DOHH2 (cell line): ENCODE results near the gene CAMTA1.
A peak's percentile ranks its signal among the peaks of the same experiment; 100 is the strongest.

Source experiments
- H3F3A ChIP-seq: fragments of 200-600 bp; sonication (generic), shearing (Covaris generic); 2 replicates; pipeline ENCODE4 v1.6.0; 2016; ENCODE audit warnings: antibody characterized with exemption, mild to moderate bottlenecking; ENCODE audit not compliant: control insufficient read depth, insufficient read depth
- H3K27ac ChIP-seq: fragments of 200-600 bp; sonication (generic); 2 replicates; pipeline ENCODE4 v1.5.1; 2014; ENCODE audit warnings: low read depth, mild to moderate bottlenecking, low read length, moderate library complexity
- H3K27me3 ChIP-seq: fragments of 200-600 bp; sonication (generic); 2 replicates; pipeline ENCODE4 v1.6.1; 2014; ENCODE audit warnings: mild to moderate bottlenecking, low read length, mixed read lengths; ENCODE audit not compliant: control insufficient read depth
- H3K36me3 ChIP-seq: fragments of 200-600 bp; sonication (generic); 2 replicates; pipeline ENCODE4 v1.6.1; 2014; ENCODE audit warnings: mild to moderate bottlenecking, low read length, moderate library complexity, mixed read lengths; ENCODE audit not compliant: control insufficient read depth
- H3K4me1 ChIP-seq: fragments of 200-600 bp; sonication (generic); 2 replicates; pipeline ENCODE4 v1.6.1; 2014; ENCODE audit warnings: mild to moderate bottlenecking, low read length, mixed read lengths; ENCODE audit not compliant: control insufficient read depth
- H3K4me2 ChIP-seq: fragments of 200-600 bp; sonication (generic); 2 replicates; pipeline ENCODE4 v1.6.0; 2014; ENCODE audit warnings: mild to moderate bottlenecking, low read length, moderate library complexity
- H3K4me3 ChIP-seq: fragments of 200-600 bp; sonication (generic); 2 replicates; pipeline ENCODE4 v1.5.1; 2014; ENCODE audit warnings: mild to moderate bottlenecking, low read length, mixed read lengths
- H3K79me2 ChIP-seq: fragments of 200-600 bp; sonication (generic); 2 replicates; pipeline ENCODE4 v1.6.1; 2014; ENCODE audit warnings: mild to moderate bottlenecking, low read length, mixed read lengths; ENCODE audit not compliant: control insufficient read depth
- H3K9me2 ChIP-seq: fragments of 200-600 bp; sonication (generic); replicated peaks from 2 replicates; pipeline ENCODE4 v1.6.1; 2014; ENCODE audit warnings: mild to moderate bottlenecking, low read length, mixed read lengths; ENCODE audit not compliant: control insufficient read depth
- H3K9me3 ChIP-seq: fragments of 200-600 bp; sonication (generic); 2 replicates; pipeline ENCODE4 v1.6.1; 2014; ENCODE audit warnings: antibody characterized with exemption, low read length, mixed read lengths; ENCODE audit not compliant: control insufficient read depth, insufficient read depth
- H4K20me1 ChIP-seq: fragments of 200-600 bp; sonication (generic); 2 replicates; pipeline ENCODE4 v1.6.0; 2014; ENCODE audit warnings: low read depth, mild to moderate bottlenecking, antibody characterized with exemption, low read length, moderate library complexity; ENCODE audit not compliant: control insufficient read depth, insufficient read depth
- EZH2phosphoT487 ChIP-seq: fragments of 200-600 bp; sonication (generic); IDR thresholded peaks from 2 replicates; pipeline ENCODE4 v1.6.1; 2017; ENCODE audit warnings: borderline replicate concordance, mild to moderate bottlenecking, antibody characterized with exemption, low read length, moderate library complexity, mixed read lengths
- TF ChIP-seq, protein P1 (sequence below): fragments of 200-600 bp; sonication (generic); IDR thresholded peaks from one replicate; pipeline ENCODE4 v1.5.1; 2014; ENCODE audit warnings: antibody characterized with exemption, mild to moderate bottlenecking, low read depth, low read length; ENCODE audit not compliant: poor library complexity, severe bottlenecking

Gene CAMTA1

GRCh38 chr1:6996371-6996770, 211.1 kb downstream of the CAMTA1 start:
- Histone ChIP-seq H4K20me1 (no peaks in the 10 kb centered on the region), H3K36me3 (no peaks in the 10 kb centered on the region), H3K27ac (no peak overlapping the region), H3K9me3 (peaks cover 9% of the 10 kb centered on the region; the same call in 1 of the 2 replicates), H3F3A (no peaks in the 10 kb centered on the region), H3K9me2 (no peaks in the 10 kb centered on the region), H3K4me1 (peaks cover 11% of the 10 kb centered on the region), H3K4me3 (no peak overlapping the region), H3K4me2 (peak overlapping the region; percentile 16; the same call in 1 of the 2 replicates), H3K79me2 (no peaks in the 10 kb centered on the region), H3K27me3 (no peaks in the 10 kb centered on the region; the same call in 1 of the 2 replicates)
- TF ChIP-seq, protein P1, sequence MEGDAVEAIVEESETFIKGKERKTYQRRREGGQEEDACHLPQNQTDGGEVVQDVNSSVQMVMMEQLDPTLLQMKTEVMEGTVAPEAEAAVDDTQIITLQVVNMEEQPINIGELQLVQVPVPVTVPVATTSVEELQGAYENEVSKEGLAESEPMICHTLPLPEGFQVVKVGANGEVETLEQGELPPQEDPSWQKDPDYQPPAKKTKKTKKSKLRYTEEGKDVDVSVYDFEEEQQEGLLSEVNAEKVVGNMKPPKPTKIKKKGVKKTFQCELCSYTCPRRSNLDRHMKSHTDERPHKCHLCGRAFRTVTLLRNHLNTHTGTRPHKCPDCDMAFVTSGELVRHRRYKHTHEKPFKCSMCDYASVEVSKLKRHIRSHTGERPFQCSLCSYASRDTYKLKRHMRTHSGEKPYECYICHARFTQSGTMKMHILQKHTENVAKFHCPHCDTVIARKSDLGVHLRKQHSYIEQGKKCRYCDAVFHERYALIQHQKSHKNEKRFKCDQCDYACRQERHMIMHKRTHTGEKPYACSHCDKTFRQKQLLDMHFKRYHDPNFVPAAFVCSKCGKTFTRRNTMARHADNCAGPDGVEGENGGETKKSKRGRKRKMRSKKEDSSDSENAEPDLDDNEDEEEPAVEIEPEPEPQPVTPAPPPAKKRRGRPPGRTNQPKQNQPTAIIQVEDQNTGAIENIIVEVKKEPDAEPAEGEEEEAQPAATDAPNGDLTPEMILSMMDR, result no peak
- no peak for TF ChIP-seq EZH2phosphoT487

DNA sequence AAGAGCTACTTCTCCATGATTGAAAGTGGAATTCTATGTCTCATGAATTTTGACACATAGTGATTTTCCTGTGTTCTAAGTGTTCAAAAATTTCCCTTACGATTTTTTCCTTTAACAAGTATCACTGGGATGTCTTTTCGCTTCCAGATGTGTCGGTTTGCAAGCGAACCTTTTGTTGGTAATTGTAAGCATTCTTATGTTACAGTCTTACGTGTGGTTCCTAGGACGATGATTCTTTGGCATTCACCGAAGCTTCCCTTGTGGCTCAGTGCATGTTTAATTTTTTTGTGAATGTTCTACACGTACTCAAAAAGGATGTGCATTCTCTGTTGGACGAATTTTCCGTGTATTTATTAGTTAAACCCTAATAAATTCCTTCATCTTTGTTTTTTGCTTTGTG, 211.6 kb downstream of the CAMTA1 start:
- Histone ChIP-seq H4K20me1 (no peaks in the 10 kb centered on the region), H3K36me3 (no peaks in the 10 kb centered on the region), H3K9me3 (peaks cover 9% of the 10 kb centered on the region; the same call in 1 of the 2 replicates), H3K9me2 (no peaks in the 10 kb centered on the region), H3K27ac (no peak overlapping the region), H3K27me3 (no peaks in the 10 kb centered on the region; the same call in 1 of the 2 replicates), H3K4me2 (no peak overlapping the region), H3F3A (no peaks in the 10 kb centered on the region), H3K4me1 (peaks cover 11% of the 10 kb centered on the region), H3K79me2 (no peaks in the 10 kb centered on the region), H3K4me3 (no peak overlapping the region)
- no peak for TF ChIP-seq EZH2phosphoT487
- TF ChIP-seq, protein P1, result no peak

GRCh38 chr1:6998267-6998666, 213.0 kb downstream of the CAMTA1 start:
- Histone ChIP-seq H3F3A (no peaks in the 10 kb centered on the region), H3K4me2 (no peak overlapping the region), H3K4me3 (no peak overlapping the region), H4K20me1 (no peaks in the 10 kb centered on the region), H3K36me3 (no peaks in the 10 kb centered on the region), H3K9me2 (no peaks in the 10 kb centered on the region), H3K4me1 (peaks cover 11% of the 10 kb centered on the region), H3K27ac (no peak overlapping the region), H3K9me3 (peaks cover 2% of the 10 kb centered on the region; the same call in 1 of the 2 replicates), H3K79me2 (no peaks in the 10 kb centered on the region), H3K27me3 (no peaks in the 10 kb centered on the region; the same call in 1 of the 2 replicates)
- TF ChIP-seq, protein P1, result no peak
- no peak for TF ChIP-seq EZH2phosphoT487

DNA sequence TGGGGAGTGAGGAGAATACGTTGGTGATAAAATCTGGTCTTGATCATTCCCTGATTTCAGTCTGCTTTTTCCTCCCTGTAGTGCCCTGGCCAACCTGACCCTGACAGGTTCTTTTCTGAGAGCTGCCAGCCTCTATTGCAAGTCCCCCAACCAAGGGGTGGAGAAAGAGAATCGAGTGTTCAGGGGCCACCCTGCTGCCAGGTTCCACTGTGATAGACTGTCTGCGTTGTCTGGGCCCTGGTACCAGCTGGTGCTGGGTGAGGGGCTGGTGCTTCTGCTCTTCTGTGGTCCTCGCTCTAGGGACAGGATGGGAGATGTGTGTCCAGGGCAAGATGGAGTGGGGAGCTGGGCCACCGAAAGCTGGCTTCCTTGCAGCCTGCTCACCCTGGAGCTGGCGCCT, 214.6 kb downstream of the CAMTA1 start:
- Histone ChIP-seq H3K4me2 (no peak overlapping the region), H3K9me2 (no peaks in the 10 kb centered on the region), H3K27me3 (no peaks in the 10 kb centered on the region; the same call in 1 of the 2 replicates), H3K9me3 (no peaks in the 10 kb centered on the region), H3F3A (no peaks in the 10 kb centered on the region), H3K36me3 (no peaks in the 10 kb centered on the region), H3K79me2 (no peaks in the 10 kb centered on the region), H3K27ac (no peak overlapping the region), H3K4me1 (peaks cover 11% of the 10 kb centered on the region), H3K4me3 (no peak overlapping the region), H4K20me1 (no peaks in the 10 kb centered on the region)
- TF ChIP-seq, protein P1, result no peak
- no peak for TF ChIP-seq EZH2phosphoT487
